ENCODE data around the gene FMN2. TPM values are rescaled to one million over a fixed set of nuclear protein-coding genes. Genes with fewer than 3 reads are reported as not detected.

The FMN2 gene
- total RNA-seq, 1 donor from 2014 or later: 0.69 TPM

GRCh38 chr1:240435996-240436566 lies 344.4 kb downstream of the FMN2 start:
- DNase-seq: no peak

DNA sequence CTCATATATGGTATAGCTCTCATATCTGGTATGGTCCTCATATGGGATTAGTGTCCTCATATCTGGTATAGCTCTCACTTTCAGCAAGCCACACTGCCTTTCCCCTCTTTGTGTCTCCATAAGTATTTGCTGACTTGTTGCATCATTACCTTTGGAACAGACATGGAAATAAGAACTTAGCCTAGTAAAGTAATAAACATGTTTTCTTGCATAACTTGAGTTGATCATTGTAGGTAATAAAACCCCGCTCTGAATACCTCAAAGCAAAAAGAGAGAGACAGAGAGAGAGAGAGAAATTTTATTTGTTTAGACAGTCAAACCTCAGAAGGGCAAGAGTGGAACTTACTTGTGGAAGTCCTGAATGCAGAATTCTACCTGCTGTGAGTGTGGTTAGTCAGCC lies 350.0 kb downstream of the FMN2 start:
- no peak for DNase-seq

- DNase-seq: no peak
These were observed 353.7 kb downstream of the FMN2 start for GRCh38 chr1:240445369-240445768.

- no peak for DNase-seq
These were observed 363.6 kb downstream of the FMN2 start for GRCh38 chr1:240455228-240455821.

GRCh38 chr1:240457203-240457602 lies 365.5 kb downstream of the FMN2 start:
- no peak for DNase-seq

GRCh38 chr1:240462277-240462676 lies 370.6 kb downstream of the FMN2 start:
- no peak for DNase-seq

DNA sequence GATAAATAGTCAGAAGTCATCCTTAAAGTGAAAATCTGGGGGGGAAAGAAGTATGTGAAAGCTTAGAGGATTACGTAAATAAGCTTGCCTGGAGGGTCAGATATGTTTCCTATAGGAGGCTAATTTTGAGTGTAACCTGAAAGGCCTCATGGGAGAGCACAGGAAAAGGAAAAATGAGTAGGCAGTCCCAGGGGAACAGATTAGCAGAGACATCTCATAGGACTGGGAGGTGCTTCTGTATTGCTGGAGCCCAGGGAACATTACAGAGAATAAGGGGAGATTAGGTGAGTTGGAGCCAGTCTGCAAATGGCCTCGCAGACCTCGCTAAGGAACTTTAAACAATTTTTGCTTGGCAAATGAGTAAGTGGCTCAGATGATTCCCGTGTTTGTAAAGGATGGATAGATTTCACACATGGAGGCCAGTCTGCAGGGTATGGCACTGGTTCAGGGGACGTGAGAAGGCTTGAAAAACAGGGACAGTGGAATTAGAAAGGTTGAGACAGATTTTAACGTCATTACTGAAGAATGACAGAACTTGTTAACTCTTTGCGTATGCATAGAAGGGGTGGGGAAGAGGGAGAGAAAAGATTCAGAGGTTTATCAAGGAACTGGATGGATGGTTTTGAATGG lies 371.2 kb downstream of the FMN2 start:
- DNase-seq: no peak

GRCh38 chr1:240464099-240464498 lies 372.4 kb downstream of the FMN2 start:
- DNase-seq: no peak

- no peak for DNase-seq
These were observed 373.9 kb downstream of the FMN2 start for GRCh38 chr1:240465531-240465940.

GRCh38 chr1:240466509-240466908 lies 374.8 kb downstream of the FMN2 start:
- DNase-seq: no peak

DNA sequence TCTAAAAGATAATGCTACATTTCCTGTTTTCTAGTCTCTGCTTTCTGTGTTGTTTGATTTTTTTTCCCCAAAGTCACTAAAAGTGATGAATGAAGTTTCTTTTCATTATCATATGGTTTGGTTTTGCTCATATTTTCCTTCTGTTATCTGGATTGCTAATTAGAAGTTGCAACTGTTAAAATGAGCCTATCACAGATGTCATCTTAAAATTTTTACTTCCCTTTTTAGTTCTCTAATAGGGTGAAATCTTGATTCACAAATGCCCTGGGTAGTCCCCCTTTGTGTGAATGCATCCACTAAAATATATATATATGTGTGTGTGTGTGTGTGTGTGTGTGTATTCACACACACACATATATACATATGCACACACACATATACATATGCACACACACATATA lies 376.2 kb downstream of the FMN2 start:
- no peak for DNase-seq

DNA sequence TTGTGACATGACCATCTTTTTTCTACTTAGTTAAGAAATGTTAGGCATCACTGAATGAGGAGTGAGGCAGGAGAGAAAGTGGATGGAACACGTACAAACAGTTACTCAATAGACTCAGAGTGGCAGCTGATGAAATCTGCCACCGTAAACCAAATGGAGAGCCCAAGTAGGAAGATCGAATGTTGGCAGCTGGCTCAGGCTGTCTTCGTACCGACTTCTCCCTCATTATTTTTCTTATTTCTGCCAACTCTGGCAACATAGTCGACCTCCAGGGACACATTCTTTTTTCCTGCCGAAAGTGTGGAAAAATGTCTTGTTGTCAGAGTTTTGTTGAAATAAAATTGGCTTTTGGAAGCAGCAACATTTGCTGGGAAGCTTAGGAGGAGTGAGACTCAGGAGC lies 377.0 kb downstream of the FMN2 start:
- DNase-seq: no peak

GRCh38 chr1:240474133-240474614 lies 382.5 kb downstream of the FMN2 start:
- DNase-seq: no peak

DNA sequence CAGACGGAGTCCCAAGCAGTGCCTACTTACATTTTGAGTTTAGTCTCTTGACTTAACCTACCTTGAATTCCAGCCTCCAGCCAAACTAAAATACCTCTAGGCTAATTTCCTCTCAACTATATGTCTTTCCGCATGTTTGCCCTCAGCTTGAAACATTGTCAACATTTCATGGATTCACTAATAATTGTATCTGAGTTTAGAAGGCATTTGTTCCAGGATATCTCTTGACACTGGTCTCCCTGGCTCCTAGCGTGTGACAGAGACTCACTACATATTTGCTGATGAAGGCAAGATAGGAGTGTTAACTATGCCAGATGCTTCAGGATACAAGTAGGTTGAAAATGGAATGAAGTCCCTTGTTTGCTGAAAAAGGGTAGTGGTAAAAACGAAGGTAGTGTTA lies 384.1 kb downstream of the FMN2 start:
- DNase-seq: no peak

DNA sequence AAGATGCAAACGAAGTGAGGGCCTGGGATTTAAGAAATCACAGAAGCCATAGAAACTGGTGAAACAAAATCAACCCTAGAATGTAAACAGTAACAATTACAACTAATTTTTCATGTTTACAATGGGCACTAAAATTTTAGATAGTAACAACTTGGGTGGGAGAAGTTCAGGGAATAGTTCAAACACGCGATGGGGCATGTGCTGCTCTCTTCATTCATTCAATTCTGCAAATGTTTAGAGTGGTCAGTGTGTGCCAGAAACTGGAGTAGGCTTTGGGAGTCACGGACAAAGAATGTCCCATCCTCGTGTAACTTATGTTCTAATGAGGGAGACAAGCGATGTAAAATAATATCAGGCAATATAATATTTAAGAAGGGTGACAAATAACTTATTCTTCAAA lies 386.9 kb downstream of the FMN2 start:
- no peak for DNase-seq

DNA sequence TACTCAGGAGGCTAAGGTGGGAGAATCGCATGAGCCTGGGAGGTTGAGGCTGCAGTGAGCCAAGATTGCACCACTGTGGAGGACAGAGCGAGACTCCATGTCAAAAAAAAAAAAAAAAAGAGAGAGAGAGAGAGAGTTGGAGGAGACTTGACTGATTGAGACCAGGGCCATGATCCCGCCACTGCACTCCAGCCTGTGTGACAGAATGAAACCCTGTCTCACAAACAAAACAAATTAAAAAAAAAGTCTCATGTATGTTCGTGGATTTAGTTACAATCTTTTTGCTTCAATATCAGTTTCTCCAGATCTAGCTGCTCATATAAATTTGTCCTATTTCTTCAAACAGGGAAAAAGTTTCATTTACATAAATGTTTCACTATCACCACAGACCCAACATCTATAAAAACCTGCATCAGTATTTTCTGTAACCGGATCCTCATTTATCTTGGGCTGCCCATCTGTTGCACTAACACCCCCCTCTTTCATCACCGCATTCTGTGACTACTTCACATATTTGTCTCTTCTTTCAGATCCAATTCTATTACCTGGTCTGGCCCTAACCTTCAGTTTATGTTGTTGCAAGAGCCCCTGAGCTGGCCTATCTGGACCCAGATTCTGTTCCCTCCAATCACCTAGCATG lies 393.2 kb downstream of the FMN2 start:
- DNase-seq: no peak

- no peak for DNase-seq
These were observed 394.9 kb downstream of the FMN2 start for GRCh38 chr1:240486611-240487010.

DNA sequence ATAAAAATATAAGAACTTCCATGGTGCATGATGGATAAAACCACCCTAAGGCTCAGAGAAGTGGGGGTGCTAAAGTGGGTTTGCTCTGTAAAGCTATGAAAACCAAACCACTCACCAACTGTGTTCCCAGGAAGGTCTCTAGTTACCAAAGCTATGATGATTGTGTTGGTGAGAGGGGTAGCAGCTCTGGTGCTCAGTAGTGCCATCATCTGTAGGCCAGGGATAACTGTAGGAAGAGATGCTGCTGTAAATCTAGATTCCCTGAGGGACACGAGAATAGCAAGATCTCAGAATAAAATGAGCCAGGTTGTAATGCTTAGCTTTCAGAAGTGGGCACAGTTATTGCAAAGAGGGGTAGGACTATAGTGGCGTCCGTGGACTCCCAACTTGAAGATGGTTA lies 395.8 kb downstream of the FMN2 start:
- DNase-seq: no peak

DNA sequence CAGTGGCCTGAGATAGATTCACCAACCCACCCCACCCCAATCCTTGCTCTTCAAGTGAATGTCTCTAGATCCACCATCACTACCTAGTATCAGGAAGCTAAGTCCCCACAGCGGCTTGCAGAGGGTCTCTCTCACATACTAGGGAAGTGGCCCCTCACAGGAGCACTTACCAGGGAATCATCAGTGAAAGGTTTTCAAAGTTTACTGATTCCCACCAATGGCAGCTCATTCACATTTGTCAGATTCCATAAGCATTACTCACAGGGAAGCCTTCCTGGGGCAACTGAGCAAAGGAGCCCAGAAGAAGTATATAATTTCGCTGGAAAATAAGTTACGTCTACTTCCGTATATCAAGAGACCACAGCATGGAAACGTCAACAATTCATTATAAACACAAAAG lies 399.5 kb downstream of the FMN2 start:
- no peak for DNase-seq

DNA sequence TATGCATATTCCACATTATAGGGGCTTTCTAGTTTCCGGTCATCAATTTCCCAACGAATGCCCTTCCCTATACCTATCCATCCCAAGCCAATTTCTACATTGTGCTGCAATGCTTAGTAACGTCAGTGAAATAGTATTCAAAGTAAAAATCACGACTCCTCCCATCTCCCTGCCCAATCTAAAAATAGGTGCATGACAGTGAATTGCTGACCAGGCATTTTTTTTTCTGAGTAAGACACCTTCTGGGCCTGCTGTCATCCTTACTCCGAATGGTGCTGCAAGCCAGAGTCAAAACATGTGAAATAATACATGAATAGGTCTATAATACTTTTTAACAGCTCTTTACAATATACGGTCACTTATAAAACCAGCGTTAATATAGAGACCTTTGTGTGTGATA lies 400.1 kb downstream of the FMN2 start:
- DNase-seq: no peak

GRCh38 chr1:240492832-240493440 lies 401.3 kb downstream of the FMN2 start:
- no peak for DNase-seq

DNA sequence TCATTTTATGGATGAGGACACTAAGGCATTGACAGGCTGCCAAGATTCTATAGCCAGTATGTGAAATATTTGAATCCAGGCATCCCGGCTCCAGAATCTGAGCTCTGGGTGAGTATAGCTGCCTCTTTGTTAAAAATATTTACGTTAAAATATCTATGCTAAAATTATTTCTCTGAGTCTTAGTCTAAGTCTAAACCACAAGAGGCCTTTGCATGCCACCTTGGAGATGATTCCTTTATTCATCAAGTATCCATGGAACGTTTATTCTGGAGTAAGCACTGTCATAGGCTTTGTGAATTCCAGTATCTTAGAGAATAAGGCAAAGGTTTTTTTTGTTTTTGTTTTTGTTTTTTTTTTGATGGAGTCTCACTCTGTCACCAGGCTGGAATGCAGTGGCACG lies 403.9 kb downstream of the FMN2 start:
- no peak for DNase-seq

GRCh38 chr1:240496356-240496755 lies 404.7 kb downstream of the FMN2 start:
- DNase-seq: no peak
